GM18951 (cell line): ENCODE results near the gene SLC26A2.

Source experiments
- POLR2A ChIP-seq: IDR thresholded peaks from 4 replicates; pipeline ENCODE4 v1.6.1; 2011; ENCODE audit warnings: mild to moderate bottlenecking; ENCODE audit not compliant: insufficient read length, insufficient read depth; ENCODE audit errors: extremely low read depth
- in situ Hi-C: fragments of 300-500 bp; cut with MboI; formaldehyde crosslinking; loops from one replicate; pipeline ENCODE4 v1.12.0; 2022; ENCODE audit warnings: low sequenced_read_pairs, mixed read lengths, inconsistent platforms; ENCODE audit not compliant: unreplicated experiment

The SLC26A2 gene

DNA sequence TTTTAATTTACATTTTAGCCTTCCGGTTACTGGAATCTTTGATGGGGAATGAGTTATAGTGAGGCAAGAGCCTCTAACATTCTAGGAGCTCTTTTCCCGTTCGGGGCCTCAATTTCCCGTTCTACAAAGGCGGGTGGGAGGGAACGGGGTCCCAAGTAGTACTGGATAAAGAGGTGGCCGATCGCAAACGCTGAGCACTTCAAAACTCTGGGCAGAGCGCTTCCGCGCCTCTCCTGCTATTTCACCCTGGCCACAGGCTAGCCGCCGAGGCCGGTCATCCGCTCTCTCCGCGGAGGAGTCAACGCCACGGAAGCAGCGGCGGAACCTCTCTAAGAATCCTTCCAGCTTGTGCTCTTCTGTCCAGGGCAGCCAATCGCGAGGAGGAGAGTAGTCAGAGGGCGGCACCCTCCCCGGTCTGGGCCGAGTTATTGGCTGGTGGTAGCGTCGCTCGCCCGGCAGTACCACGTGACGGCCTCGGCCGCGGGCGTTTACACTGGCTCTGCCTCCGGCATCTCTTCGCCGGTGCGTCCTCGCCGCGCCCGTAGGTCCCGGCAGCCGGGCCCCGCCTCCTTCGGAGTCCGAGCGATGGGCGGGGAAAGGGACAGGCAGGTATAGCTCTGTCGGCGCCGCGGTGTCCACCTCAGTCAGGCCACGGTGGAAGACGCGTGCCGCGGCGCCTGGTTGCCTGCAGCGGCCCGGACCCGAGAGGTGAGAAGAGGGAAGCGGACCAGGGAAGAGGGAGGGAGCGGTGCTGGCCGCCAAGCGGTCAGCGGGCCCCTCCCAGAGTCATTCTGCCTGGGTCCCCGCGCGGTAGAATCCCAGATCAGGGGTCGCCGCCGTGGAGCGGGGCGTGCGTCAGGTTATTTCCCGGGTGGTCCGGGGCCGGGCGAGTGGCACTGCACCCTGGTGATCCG is at the start of gene SLC26A2:
Gene SLC26A2 (plus strand): TSS at position 487 of the 914 bp plus-strand sequence. CDS start 16,895 bp downstream, outside the sequence.
- peak; percentile 97 for TF ChIP-seq POLR2A
- in situ Hi-C loops: no loop called here

DNA sequence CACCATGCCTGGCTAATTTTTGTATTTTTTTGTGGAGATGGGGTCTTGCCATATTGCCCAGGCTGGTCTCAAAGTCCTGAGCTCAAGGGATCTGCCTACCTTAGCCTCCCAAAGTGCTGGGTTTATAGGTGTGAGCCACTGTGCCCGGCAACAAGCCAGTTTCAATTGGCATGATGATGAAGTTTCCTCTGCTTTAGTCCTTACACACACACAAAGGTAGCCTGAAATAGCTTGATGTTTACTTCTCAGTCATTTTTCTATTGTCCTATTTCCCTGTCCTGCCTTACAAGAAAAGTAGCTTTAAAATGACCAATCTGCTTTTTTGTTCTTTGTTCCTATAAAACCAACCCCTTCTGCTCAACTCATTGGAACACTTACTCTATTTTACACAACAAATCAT is 49.5 kb upstream of the SLC26A2 start:
- in situ Hi-C loops: no loop called here
- no peak for TF ChIP-seq POLR2A

DNA sequence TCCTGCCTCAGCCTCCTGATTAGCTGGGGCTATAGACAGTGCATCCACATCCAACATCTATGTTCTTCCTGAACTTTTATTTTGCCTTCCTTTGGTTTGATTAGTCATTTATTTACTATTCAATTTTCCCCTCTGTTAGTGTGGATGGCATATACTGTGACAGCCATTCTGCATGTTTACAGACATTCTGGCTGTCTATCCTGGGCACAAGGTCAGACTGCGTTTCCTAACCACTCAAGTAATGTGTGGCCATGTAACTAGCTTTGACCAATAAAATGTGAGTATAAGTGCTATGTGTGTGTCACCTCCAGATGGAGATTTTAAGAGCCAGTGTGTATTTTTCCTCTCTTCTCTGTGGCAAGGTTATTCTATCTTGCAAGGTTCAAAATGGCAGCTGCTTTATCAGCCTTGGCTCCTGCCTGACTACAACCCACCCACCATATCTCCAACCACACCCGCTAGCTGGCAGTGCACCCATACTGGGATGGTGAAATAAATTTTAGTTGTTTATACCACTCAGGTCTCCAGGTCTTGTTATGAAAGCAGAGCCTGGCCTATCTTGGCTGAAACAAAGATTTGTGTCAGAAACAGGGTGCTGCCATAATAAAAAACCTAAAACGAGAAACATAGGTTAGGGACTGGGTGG is 48.2 kb upstream of the SLC26A2 start:
- in situ Hi-C loops: no loop called here
- no peak for TF ChIP-seq POLR2A

DNA sequence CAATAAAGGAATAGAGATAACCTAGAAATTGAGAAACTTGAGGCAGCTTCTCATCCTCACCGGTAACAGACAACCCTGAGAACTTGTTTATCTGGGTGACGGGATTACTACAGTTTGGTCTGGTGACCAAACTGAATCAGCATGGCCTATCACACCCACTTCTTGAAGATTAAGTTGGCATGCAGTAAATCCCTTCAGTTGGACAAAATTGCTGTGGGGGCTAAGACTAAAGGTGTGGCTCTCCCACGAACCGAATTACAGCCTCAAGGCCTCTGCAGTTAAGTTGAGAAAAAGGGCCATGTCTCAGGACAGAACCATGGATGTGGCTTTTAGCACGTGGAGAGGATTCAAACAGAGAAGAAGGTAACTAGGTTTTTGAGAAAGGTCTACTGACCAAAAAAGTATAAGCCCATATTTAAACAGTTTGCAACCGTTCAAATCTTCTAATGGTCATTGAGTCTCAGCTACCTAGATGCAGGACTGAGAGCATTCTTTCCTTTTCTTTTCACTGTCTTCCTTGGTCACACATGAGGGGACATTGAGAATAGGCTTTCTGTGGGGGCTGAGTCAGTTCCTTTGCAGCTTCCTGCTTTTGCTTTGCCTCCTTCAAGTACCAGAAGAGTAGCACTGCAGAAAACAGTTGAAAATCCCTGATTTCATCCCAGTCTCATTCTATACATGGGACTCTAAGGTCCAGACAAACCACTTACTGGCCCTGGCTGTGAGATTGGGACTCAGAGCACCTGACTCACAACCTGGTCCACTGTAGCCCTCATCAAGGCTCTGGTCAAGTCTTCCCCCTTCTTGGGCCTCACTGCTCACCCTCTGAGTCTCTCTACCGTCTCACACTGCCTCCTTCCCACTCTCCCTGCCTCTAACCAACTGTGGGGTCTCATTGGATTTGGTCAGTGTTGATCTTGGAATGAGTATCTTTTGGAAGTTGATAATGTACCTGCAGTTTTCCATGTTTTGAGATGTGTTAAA is 46.8 kb upstream of the SLC26A2 start:
- no peak for TF ChIP-seq POLR2A
- in situ Hi-C loops: no loop called here

DNA sequence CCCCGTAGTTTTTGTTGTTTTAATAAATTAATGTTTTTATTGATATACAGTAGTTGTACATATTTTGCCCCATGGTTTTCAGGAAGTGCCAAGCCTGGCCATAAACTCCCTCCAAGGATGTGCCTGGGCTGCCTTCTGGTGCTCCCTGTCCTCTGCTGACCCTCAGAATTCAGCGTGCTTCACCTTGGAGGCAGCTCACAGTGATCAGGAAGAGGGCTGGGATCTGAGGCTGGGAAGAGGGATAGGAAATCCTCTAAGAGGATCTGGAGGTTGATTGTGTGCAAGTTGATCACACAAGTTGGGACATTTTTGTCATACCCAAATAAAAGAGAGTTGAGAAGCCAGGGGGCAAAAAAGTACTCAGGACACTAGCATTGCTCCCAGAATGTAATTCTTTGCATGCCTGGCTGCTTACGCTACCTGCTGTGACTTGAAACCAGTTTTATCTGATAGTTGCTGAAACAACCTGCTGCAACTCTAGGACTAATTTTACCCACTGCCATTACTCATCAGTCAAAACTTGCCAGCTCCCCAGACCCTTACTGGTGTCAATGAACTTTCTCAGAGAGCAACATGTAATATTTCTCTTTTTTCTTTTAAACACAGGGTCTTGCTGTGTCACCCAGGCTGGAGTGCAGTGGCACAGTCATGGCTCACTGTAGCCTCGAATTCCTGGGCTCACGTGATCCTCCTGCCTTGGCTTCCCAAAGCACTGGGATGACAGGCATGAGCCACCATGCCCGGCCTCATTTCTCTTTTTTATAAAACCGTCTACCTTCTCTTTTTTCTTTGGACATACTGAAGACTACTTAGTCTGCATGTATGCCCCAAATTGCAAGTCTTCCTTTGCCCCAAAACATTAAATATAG is 44.9 kb upstream of the SLC26A2 start:
- in situ Hi-C loops: no loop called here
- TF ChIP-seq POLR2A: no peak

DNA sequence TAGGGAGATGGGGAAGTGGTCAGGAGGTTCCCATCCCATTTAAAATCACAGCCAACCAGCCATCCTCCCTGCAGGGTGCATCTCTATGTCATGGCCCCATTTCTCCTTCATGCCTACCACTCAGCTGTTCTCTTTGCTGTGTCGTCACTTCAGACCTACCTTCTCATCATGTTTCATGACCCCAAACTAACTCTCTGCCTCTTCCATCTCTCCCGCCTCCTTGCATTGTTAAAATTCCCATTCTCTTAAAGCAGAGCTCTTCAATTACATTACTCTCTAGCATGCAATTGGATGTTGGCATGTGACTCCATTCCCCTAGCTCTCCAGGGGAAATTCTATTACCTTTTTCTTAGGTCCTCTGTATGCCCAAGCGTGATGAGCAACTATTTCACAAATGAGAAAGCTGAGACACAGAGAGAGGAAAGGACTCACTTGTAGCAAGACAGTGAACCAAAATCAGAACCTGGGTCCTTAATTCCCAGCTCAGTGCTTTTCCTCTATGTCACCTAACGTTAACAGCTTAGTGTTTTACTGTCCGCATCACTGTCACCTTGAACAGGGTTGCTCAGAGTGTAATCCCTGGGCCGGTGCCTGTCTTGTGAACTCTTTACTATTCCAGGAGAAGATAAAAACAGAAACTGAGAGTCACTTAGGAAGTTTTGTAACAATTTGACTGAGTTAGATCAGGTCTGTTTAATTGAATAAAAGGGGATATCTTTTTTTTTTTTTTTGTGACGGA is 44.1 kb upstream of the SLC26A2 start:
- in situ Hi-C loops: no loop called here
- TF ChIP-seq POLR2A: no peak

DNA sequence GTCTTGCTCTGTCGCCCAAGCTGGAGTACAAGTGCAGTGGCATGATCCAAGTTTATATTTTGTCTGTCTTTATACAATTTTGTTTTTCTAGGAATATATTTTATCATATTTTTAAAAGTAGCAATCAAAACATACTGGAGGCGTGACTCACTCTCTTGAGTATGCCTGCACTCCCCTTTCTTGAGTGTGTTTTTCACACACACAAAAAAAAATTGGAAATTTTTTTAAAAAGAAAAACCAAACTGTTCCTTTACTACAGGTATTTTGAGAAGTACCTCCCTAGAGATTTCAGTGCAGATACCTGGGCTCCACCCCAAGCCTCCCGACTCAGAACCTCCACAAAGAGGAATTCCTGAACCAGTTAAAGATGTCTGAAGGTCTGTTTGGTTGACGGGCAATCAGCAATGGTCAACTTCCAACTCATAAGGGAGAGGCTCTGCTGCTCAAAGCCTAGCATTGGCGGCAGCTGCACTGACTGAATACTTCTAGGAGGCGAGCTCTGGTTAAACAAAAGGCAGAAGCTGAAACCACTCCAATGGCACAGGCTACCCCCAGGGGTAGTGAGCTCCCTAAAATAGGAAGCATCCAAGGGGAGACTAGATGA is 43.4 kb upstream of the SLC26A2 start:
- in situ Hi-C loops: no loop called here
- no peak for TF ChIP-seq POLR2A

DNA sequence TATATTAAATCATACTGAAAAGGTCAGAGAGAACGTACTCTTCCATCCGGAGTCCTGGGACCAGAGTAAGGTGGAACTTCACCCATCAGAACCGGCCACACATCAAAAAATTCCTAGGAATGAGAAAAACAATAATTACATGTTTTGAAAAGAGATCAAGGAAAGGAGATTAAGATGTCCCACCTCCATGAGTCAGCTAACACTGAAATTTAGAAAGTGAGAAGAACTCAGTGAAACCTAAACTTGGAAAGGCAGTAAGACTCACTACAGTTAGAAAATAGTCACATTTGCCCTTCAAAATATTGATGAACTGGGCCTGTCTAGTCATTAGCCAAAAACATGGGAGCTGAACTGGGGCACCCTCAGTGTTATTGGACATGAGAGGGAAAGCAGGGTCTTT is 39.0 kb upstream of the SLC26A2 start:
- in situ Hi-C loops: no loop called here
- no peak for TF ChIP-seq POLR2A

DNA sequence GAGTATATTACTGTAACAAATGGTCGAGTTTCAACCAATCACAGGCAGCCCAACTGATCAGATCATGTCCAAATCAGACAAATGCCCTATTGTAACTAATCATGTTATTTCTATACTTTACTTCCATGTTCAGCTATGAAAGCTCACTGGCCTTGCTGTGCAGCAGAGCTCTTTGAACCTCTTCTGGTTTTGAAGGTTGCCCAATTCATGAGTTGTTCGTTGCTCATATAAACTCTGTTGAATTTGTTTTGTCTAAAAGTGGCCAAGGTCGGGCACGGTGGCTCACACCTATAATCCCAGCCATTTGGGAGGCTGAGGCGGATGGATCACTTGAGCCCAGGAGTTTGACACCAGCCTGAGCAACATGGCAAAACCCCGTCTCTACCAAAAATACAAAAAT is 37.6 kb upstream of the SLC26A2 start:
- TF ChIP-seq POLR2A: no peak
- in situ Hi-C loops: no loop called here

DNA sequence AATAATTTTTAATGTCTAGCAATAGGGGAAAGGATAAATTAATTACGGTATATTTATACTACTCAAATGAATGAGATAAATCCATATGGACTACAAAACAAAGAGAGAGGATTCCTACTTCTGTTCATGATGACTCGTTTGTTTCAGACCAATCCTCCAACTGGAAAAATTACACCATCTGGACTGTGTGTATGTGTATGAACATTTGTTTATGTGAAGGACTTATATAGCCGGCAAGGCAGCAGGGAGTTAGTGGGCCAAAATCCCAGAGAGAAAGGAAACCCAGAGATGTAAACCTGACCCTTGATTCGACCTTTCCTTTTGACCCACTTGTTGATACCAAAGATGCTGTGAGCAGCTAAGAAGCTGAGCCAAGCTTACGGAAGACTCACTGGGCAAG is 36.1 kb upstream of the SLC26A2 start:
- no peak for TF ChIP-seq POLR2A
- in situ Hi-C loops: no loop called here

DNA sequence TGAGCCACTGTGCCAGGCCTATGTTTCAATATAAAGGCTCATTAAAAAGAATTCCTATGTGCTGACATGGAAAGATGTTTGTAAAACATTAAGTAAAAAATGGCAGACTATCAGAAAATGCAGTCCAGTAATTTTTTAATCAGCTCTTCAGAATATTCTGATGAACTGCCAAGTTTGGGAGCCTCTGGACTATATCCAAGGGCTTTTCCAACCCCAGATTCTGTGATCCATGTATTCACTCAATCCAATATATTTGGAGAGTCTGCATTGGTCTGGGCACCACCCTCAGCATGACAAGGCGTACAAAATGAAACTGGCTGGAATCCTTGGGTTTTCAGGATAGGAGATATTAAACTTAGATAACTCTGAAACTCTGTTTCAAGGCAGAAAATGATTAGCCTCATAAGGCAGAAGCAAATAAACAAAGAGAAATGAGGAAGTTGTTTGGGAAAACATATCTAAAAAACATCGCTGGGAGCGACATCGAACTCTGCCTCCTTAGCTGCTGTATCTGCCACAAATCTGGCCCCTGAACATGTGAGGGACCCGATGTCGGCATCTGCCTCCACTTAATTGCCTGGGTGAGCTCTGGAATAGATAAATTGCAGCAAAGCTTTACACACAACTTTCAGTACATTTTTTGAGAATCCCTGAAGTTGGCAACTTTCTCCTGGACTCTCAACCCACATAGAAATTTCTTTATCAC is 30.4 kb upstream of the SLC26A2 start:
- TF ChIP-seq POLR2A: no peak
- in situ Hi-C loops: no loop called here
